T-helper 2 cell treated with Interferon-gamma antibody and Interleukin-4, amounts not matched to agents 5 μg/mL and 100 μg/mL, for 36 hours (primary cell): ENCODE results near the gene PPM1L.
"Not testable (repeated sequence)": the region's sequence is repeated elsewhere in the genome, so short reads cannot be mapped to it uniquely, and the experiment has no call there.

Experiments
- DNase-seq: peaks from one replicate; pipeline ENCODE4 v3.0.0; 2021; ENCODE audit warnings: low spot score
- H3K27ac Mint-ChIP-seq: one replicate; pipeline ENCODE4 v1.8.0; 2021; ENCODE audit warnings: mild to moderate bottlenecking, mixed read lengths
- H3K27me3 Mint-ChIP-seq: one replicate; pipeline ENCODE4 v1.8.0; 2021; ENCODE audit warnings: low read depth, mixed read lengths
- H3K36me3 Mint-ChIP-seq: one replicate; pipeline ENCODE4 v1.8.0; 2021; ENCODE audit warnings: low read depth, mixed read lengths
- H3K4me1 Mint-ChIP-seq: one replicate; pipeline ENCODE4 v1.8.0; 2021; ENCODE audit warnings: low read depth, mixed read lengths
- H3K4me3 Mint-ChIP-seq: one replicate; pipeline ENCODE4 v1.8.0; 2022; ENCODE audit warnings: mild to moderate bottlenecking, moderate library complexity, mixed read lengths
- H3K9me3 Mint-ChIP-seq: one replicate; pipeline ENCODE4 v1.8.0; 2021; ENCODE audit warnings: mixed read lengths

The PPM1L gene

DNA sequence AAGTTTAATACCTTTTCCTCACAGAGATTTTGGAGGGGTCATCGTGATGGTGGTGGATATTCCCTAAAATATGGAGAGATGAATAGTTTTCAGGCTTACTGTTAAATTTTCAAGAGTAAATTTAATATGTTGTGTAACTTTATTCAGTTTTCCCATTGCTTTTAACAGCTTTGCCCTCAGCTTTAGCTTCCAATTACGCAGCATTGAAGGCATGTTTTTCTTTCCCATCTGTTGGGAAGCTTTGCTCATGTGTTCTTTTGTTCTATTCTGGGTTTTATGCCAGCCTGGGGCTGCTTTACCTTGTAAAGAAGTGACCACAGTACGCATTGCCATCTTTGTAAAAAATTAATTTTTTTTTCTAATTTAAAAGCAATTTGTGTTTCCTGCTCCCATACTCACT is 197.7 kb downstream of the PPM1L start:
- Mint-ChIP-seq H3K36me3 (no peaks in the 10 kb centered on the region), H3K27me3 (peaks cover 10% of the 10 kb centered on the region), H3K4me3 (no peak overlapping the region), H3K4me1 (peaks cover 6% of the 10 kb centered on the region), H3K27ac (no peak overlapping the region), H3K9me3 (no peaks in the 10 kb centered on the region)
- no peak for DNase-seq

DNA sequence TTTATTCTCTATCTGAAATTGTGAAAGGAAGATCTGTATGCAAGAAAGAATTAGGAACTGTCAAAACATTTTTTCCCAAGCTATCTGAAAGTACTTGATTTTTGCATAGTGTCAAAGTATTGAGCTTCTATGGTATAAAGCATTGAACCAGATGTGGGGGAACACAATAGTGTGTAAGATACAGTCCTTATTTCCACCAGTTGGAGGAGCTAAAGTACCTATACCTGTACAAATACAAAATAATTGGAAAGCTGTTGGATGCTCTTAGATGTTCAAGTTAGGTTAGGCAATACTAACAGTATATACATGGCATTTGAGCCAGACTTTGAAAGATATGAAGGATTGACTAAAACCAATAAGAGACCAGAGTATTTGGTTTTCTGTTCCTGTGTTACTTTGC is 200.8 kb downstream of the PPM1L start:
- DNase-seq = no peak
- Mint-ChIP-seq H3K27me3 (peaks cover 4% of the 10 kb centered on the region), H3K9me3 (no peaks in the 10 kb centered on the region)

DNA sequence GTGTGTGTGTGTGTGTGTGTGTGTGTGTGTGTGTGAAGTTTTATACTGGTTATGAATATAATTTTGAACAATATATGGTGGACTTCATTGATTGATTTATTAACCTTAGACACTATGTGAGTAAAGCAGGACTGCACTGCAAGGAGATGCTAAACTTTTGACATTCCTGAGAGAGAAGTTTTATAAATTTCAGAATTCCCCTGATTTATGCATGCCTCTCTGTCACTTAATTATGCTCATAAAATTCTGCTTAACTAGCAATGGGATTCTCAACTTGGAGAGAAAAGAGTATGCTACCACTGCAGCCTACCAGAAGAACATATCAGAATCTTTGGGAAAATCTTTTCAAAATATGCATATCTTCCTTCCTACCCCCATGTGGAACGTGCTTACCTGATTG is 204.5 kb downstream of the PPM1L start:
- Mint-ChIP-seq H3K4me3 (no peak overlapping the region), H3K36me3 (no peaks in the 10 kb centered on the region), H3K27me3 (peaks cover 3% of the 10 kb centered on the region), H3K4me1 (no peaks in the 10 kb centered on the region), H3K9me3 (no peaks in the 10 kb centered on the region), H3K27ac (no peak overlapping the region)
- no peak for DNase-seq

More for the DNA sequence above, 200.8 kb downstream of the PPM1L start:
- Mint-ChIP-seq H3K4me3 (no peak overlapping the region), H3K36me3 (no peaks in the 10 kb centered on the region), H3K4me1 (no peaks in the 10 kb centered on the region), H3K27ac (no peak overlapping the region)

DNA sequence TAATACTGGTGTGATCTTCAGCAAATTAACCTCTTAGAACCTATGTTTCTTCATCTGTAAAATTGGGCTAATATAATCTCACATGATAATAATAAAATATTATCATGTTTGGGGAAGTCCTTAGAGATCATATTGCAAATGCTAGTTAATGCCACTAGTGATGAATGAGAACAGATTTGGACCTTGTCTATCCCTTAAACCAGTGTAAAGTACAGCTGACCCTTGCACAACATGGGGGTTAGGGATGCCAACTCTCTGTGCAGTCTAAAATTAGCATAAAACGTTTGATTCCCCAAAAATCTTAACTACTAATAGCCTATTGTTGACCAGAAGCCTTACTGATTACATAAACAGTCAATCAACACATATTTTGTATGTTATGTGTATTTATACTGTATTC is 207.9 kb downstream of the PPM1L start:
- H3K9me3 Mint-ChIP-seq = no peaks in the 10 kb centered on the region
- H3K4me3 Mint-ChIP-seq = no peak overlapping the region

DNA sequence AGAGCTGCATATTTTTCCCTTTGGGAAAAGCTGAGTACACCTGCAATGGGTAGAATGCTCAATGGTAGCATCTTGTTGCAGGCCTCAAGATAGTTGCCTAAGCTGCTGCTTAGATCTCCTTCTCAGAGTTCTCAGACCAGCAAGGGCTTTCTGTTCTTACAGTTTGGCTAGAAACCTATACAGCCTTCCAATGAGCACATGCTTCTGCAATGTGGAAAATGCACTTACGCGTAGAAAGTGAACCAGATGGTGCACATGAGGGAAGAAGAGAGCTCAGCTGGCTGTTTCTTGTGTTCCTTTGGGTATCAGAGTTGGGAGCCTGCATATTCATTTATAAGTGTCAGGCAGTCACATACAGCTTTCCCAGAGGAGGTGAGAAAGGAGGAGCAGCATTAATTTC is 212.7 kb downstream of the PPM1L start:
- Mint-ChIP-seq H3K4me1 (peaks cover 7% of the 10 kb centered on the region), H3K4me3 (no peak overlapping the region), H3K27ac (no peak overlapping the region), H3K27me3 (no peaks in the 10 kb centered on the region), H3K36me3 (no peaks in the 10 kb centered on the region), H3K9me3 (no peaks in the 10 kb centered on the region)
- DNase-seq = no peak

More for the DNA sequence above, 207.9 kb downstream of the PPM1L start:
- no peaks in the 10 kb centered on the region for H3K36me3 Mint-ChIP-seq
- DNase-seq = no peak
- H3K27ac Mint-ChIP-seq = no peak overlapping the region
- H3K4me1 Mint-ChIP-seq = no peaks in the 10 kb centered on the region
- H3K27me3 Mint-ChIP-seq = peaks cover 3% of the 10 kb centered on the region

DNA sequence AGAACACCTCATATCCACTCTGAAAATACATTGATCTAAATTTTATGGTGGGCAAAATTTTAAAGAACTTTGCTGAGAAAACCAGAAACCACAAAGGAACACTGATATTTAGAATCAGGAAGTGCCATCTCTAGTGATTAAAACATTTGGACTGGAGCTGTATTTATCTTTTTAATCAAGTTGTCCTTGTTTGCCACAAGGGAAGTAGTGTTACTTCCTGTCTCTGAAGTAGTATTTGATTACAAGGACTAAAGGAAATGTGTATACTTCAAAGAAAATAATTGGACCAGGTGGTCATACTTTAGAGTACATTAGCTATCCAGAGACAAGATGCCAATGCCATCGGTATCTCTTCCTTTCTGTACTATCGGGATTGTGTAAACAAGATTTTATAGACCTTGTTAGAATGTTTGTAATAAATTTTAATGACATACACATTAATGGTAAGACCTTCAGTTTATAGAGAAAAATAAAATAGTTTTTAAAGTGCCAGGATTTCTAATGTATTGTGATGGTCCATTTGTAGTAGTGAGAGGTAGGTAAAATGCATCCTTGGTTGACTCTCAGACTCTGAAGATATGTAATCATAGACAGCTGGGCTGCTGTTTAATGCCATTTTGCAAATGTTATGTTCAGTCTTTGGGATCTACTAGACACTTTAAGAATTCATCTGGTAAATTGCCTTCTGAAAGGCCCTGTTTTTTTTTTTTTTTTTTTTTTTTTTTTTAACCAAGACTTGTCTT is 217.2 kb downstream of the PPM1L start:
- H3K27ac Mint-ChIP-seq = no peak overlapping the region
- no peak overlapping the region for H3K4me3 Mint-ChIP-seq

DNA sequence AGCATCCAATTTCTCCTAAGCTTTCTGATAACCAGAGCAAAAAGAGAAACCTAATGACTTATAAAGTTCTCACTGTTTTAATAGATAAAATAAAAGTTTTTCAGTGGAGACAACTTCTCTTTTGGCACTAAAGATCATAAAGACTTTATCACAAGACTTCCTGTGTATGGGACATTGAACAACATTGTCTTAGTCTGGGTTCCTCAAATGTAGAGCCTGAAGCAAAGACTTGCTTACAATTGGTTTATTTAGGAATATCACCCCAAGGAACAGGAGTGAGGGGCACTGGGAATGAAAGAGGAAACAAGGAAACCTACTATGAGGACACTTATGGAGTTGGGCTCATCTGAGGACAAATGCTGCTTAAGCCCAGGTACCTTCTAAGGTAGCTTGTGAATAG is 221.7 kb downstream of the PPM1L start:
- no peak for DNase-seq
- Mint-ChIP-seq H3K27ac (no peak overlapping the region), H3K9me3 (no peaks in the 10 kb centered on the region), H3K4me1 (peaks cover 12% of the 10 kb centered on the region), H3K27me3 (peaks cover 2% of the 10 kb centered on the region), H3K36me3 (no peaks in the 10 kb centered on the region), H3K4me3 (no peak overlapping the region)

More for the DNA sequence above, 217.2 kb downstream of the PPM1L start:
- Mint-ChIP-seq H3K9me3 (no peaks in the 10 kb centered on the region), H3K27me3 (peaks cover 2% of the 10 kb centered on the region), H3K36me3 (no peaks in the 10 kb centered on the region), H3K4me1 (peaks cover 7% of the 10 kb centered on the region)
- no peak for DNase-seq

DNA sequence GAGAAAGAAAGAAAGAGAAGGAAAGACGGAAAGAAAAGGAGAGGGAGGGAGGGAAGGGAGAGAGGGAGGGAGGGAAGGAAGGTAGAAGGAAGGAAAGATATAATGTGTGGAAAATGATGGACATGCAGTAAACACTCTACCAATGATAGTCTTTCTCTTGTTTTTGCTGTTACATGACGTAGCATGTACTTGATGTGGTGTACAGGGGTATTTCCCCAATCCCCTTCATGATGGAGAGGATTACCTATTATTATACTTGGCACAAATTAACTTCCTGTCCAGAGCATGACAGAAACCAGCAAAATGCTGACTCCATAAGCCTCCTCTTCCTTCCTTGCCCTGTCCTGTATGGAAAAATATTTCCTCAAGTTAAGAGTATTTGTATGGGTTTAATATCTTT is 224.7 kb downstream of the PPM1L start:
- peaks cover 2% of the 10 kb centered on the region for H3K27me3 Mint-ChIP-seq
- no peaks in the 10 kb centered on the region for H3K36me3 Mint-ChIP-seq
- H3K9me3 Mint-ChIP-seq = no peaks in the 10 kb centered on the region
- H3K4me1 Mint-ChIP-seq = peaks cover 6% of the 10 kb centered on the region
- no peak overlapping the region for H3K27ac Mint-ChIP-seq
- no peak overlapping the region for H3K4me3 Mint-ChIP-seq
- DNase-seq = no peak

DNA sequence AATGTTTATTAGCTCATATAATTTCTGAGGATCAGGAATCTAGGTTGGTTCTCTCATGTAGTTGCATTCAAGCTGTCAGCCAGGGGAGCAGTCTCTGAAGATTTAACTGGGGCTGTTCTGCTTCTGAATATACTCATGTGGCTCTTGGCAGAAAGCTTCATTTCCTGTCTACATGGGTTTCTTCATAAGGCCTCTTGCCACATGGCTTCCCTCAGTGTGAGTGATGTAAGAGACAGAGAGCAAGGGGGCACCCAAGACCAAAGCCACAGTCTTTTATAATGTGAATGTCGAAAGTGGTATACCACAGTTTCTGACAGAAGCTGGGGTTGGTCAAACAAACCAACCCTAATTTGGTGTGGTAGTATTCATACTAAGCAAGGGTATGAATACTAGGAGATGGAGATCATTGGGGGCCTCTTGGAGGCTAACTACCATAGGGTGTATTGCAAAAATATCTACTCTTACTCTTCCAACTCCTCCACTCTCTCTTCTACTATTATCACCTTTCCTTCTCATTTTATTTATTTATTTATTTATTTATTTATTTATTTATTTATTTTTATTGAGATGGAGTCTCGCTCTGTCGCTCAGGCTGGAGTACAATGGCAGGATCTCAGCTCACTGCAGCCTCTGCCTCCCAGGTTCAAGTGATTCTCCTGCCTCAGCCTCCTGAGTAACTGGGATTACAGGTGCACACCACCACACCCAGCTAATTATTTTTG is 225.3 kb downstream of the PPM1L start:
- H3K27ac Mint-ChIP-seq = no peak overlapping the region
- DNase-seq = no peak

DNA sequence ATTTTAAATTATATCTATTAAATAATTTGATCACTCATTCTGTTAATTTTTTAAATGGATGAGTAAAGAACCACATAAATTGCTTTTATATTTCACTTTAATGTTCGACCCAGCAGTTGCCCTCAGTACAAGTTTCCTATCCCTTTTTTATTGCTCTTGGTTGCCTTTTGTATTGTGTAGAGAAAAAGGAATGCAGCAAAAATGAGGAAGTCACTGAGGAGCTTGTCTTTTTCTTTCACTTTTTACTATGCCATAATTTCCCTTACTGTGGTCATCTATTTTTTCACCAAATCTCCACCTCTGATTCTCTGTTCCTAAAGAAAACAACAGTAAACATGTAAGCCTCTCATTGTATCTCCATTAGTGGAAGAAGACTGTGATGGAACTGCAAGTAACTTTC is 226.5 kb downstream of the PPM1L start:
- Mint-ChIP-seq H3K27ac (no peak overlapping the region), H3K9me3 (no peaks in the 10 kb centered on the region), H3K4me1 (peaks cover 6% of the 10 kb centered on the region), H3K36me3 (no peaks in the 10 kb centered on the region), H3K4me3 (no peak overlapping the region), H3K27me3 (no peaks in the 10 kb centered on the region)
- no peak for DNase-seq

More for the DNA sequence above, 225.3 kb downstream of the PPM1L start:
- H3K36me3 Mint-ChIP-seq = no peaks in the 10 kb centered on the region
- H3K4me1 Mint-ChIP-seq = peaks cover 6% of the 10 kb centered on the region
- no peak overlapping the region for H3K4me3 Mint-ChIP-seq
- peaks cover 2% of the 10 kb centered on the region for H3K27me3 Mint-ChIP-seq
- no peaks in the 10 kb centered on the region for H3K9me3 Mint-ChIP-seq

DNA sequence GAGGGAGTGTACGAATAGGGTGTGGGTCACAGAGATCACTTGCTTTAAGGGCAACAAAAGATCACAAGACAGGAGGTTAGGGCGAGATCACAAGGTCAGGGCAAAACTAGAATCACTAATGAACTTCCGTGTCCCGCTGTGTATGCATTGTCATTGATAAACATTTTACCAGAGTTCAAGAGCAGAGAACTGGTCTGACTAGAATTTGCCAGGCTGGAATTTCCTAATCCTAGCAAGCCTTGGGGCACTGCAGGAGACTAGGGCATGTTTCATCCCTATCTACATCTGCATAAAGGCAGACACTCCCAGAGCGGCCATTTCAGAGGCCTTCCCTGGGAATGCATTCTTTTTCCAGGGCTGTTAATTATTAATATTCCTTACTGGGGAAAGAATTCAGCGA is 227.9 kb downstream of the PPM1L start:
- DNase-seq, H3K9me3 Mint-ChIP-seq, H3K36me3 Mint-ChIP-seq: not testable (repeated sequence)

DNA sequence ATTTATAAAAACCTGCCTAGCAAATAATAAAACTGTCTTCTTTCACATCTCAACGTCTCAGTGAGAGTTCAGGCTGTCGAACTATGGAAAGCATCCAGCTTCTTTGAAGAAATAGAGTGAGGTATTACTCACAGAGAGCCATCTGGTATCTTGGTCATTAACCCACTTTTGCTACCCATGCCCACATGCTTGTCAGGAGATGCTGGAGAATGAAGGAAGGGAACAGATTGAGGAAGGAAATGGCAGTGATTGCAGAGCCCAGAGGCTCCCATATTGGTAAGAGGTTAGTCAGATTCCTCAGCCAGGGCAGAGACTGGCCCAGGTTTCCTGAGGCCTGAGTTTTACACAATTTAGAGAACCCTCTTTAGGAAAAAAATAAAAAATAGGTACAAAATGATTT is 230.0 kb downstream of the PPM1L start:
- Mint-ChIP-seq H3K27me3 (no peaks in the 10 kb centered on the region), H3K4me1 (peaks cover 2% of the 10 kb centered on the region), H3K9me3 (no peaks in the 10 kb centered on the region), H3K4me3 (no peak overlapping the region), H3K36me3 (no peaks in the 10 kb centered on the region), H3K27ac (no peak overlapping the region)
- DNase-seq = no peak

More for the DNA sequence above, 227.9 kb downstream of the PPM1L start:
- not testable (repeated sequence) for H3K27ac Mint-ChIP-seq, H3K4me3 Mint-ChIP-seq, H3K27me3 Mint-ChIP-seq, H3K4me1 Mint-ChIP-seq

DNA sequence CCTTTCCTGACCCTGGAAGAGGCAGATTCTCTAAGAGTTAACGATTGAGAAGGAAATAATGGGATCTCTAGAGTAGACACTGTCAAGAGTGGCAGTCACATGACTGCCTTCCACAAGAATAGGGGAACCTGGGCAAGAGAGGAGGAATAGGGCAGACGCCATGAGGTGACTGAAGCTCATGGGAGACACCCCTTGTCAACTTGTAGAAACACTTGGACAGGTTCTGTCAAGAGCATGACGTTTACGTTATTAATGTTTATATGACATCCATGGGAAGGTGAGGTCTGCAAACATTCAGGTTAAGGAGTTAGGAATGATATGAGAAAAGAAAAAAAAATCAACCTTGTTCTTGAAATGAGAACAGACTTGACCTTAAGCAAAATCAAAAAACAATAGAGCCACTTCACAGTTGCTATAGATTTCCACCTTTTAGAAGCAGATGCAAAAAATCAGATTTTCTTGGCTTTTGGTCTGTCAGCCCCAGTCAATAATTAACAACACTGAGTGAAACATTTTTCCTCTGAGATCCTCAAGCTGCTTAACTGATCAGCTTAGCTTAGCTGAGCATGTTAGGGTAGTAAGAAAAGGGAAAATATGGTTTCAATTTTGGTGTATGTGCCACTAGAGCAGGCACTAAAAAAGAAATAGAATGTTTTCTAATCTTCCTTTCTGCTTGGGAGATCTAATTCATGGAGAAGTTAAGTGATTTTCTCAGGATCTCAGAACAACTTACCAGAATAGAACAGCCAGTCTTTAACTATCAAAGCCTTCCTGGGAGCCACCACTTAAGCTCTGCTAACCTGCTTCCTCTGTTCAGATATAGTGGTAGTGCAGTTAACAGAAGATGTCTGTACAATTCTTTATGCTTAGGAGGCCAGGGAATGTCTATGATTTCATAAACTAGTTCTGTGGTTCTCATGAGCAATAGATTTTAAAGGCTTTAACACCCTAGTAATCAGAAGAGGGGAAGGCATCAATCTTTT is 232.2 kb downstream of the PPM1L start:
- no peak for DNase-seq
- no peaks in the 10 kb centered on the region for H3K27me3 Mint-ChIP-seq
- H3K27ac Mint-ChIP-seq = no peak overlapping the region

DNA sequence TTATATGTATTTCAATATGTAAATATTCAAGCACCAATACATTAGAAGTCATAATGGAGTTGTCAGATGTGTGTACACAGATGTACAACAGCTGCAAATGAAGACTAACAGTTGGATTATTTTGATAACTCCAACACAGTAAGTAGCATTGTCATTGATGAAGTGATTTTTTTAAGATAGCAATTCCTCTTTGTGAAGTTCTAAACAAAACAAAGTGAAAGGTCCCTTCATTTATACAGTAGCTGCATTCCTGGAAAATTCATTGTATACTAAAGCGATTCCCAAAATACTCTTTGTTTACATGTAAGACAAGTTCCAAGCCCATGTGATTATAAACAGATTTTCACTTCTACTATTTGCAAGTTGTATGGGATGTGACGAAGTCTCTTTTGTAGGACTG is 234.4 kb downstream of the PPM1L start:
- no peak overlapping the region for H3K4me3 Mint-ChIP-seq
- no peak for DNase-seq
- H3K27ac Mint-ChIP-seq = no peak overlapping the region
- H3K9me3 Mint-ChIP-seq = no peaks in the 10 kb centered on the region
- H3K27me3 Mint-ChIP-seq = no peaks in the 10 kb centered on the region
- H3K36me3 Mint-ChIP-seq = no peaks in the 10 kb centered on the region
- H3K4me1 Mint-ChIP-seq = no peaks in the 10 kb centered on the region

More for the DNA sequence above, 232.2 kb downstream of the PPM1L start:
- no peaks in the 10 kb centered on the region for H3K36me3 Mint-ChIP-seq
- H3K4me1 Mint-ChIP-seq = no peaks in the 10 kb centered on the region
- H3K9me3 Mint-ChIP-seq = no peaks in the 10 kb centered on the region
- no peak overlapping the region for H3K4me3 Mint-ChIP-seq
